D341Med (cell line): ENCODE results near the gene PAPLN.
A peak's percentile ranks its signal among the peaks of the same experiment; 100 is the strongest.

ENCODE experiments used
- DNase-seq: peaks from one replicate; pipeline ENCODE4 v3.0.0; 2012; ENCODE audit warnings: low spot score

The PAPLN gene

DNA sequence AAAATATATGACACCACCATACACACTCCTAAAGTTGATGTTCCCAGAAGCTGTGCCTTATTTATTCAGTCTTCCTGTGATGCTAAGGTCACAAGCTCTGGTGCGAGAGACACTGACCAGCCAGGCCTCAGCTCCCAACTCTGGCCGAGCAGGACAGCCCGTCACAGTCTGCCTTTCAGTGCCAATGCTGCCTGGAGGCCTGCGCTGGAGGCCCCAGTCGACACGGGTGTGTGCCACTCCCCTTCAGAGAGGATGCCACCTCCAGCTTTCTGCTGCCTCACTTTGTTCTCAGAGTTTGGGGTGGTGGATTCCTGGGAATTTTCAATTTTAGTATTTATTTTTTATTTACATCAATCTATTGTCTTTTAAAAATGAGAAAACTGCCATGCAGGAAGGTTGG lies 7.3 kb upstream of the PAPLN start:
- DNase-seq, result no peak

- DNase-seq, result peak; percentile 54
Measured at GRCh38 chr14:73231981-73232851, 5.1 kb upstream of the PAPLN start.

- DNase-seq, result no peak
Measured at GRCh38 chr14:73232984-73233383, 4.3 kb upstream of the PAPLN start.

DNA sequence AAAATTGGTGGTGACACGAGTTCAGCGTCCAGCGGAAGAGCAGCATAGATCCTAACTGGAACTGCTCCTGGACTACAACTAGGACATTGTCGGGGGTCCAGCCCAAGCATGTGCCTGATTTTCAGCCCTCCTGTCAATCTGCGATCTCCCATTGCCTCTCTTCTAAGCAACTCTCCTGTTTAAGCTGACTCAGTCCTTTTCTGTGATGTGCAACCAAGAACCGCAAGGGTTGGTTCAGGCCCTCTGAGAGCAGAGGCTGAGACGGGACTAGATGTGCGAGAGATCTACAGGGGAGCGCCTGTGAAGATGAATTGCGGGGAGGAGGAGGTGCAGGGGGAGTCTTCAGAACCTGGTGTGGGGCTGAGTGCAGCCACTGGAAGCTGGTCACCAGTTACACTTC lies 3.7 kb upstream of the PAPLN start:
- DNase-seq, result no peak

DNA sequence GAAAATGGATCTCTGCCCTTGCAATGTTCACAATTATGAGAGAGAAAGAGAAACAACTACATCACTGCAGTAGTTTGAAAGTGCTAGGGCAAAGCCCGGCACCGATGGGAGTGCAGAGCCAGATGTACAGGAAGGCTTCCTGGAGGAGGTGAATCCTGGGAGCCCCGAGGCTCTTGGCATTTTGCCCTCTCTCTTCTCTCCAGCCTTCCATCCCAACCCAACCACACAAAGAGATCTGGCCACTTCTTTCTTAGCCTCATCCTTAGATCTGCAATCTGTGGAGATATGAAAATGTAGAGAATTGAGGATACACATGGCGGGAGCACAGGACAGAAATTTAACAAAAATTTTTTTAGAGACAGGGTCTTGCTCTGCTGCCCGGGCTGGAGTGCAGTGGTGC lies 3.3 kb upstream of the PAPLN start:
- DNase-seq, result no peak

- no peak for DNase-seq
Measured at GRCh38 chr14:73234586-73235394, 2.5 kb upstream of the PAPLN start.

- peak; percentile 53 for DNase-seq
Measured at GRCh38 chr14:73235531-73236155, 1.7 kb upstream of the PAPLN start.

DNA sequence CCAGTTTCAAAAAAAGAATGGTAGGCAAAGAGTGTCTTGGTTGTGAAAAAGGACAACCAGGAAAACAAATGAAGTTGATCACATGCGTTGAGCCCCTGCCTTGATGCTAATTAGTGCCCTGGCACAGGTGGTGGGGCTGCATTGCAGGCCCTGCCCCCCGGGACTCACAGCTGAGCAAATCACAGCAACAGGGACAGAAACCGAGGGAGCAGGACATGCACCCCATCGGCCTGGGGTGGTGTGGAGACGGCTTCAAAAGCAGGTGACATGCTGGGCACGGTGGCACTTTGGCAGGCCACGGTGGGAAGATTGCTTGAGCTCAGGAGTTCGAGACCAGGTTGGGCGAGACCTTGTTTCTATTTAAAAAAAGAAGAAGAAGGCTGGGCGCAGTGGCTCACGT lies 1.1 kb upstream of the PAPLN start:
- no peak for DNase-seq

GRCh38 chr14:73236752-73237218 lies 521 bp upstream of the PAPLN start:
- DNase-seq, result no peak

GRCh38 chr14:73237786-73238423 lies 599 bp downstream of the PAPLN start:
- peak; percentile 75 for DNase-seq

DNA sequence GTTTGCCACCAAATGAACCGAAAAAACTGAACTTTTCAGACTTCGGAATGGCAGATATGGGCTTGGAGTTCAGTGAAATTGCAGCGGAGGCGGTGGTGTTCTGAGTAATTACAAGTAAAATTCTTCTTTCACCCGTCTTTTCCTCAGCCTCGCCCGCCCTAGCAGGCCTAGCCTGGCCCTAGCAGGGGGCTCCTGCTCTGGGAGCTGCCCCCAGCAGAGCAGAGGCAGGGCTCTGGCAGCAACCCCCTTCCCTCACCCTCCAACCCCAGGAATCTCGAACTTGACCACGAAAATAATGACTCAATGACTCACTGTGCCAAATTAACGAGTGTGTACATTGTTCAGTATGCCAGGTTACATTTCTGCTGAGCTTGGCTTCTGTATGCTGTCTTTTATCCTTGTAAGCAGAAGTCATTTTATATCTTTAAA lies 1.1 kb downstream of the PAPLN start:
- peak; percentile 44 for DNase-seq

DNA sequence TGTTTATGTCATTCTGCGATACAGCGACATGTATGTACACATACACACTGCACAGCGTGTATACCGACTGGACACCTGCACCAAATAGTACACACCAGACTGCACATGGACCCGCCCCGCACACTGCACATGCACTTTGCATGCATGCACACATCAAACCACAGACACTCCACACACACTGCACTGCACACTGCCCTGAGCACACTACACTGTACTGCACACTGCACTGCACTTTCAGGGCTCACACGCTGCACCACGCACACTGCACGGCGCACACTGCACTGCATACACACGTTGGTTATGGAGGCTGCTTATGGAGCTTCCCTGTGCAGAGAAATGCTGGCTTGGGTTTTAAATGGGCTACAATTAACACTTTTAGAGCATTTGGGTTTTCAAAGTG lies 1.6 kb downstream of the PAPLN start:
- no peak for DNase-seq

GRCh38 chr14:73239393-73240241 lies 2.3 kb downstream of the PAPLN start:
- no peak for DNase-seq

DNA sequence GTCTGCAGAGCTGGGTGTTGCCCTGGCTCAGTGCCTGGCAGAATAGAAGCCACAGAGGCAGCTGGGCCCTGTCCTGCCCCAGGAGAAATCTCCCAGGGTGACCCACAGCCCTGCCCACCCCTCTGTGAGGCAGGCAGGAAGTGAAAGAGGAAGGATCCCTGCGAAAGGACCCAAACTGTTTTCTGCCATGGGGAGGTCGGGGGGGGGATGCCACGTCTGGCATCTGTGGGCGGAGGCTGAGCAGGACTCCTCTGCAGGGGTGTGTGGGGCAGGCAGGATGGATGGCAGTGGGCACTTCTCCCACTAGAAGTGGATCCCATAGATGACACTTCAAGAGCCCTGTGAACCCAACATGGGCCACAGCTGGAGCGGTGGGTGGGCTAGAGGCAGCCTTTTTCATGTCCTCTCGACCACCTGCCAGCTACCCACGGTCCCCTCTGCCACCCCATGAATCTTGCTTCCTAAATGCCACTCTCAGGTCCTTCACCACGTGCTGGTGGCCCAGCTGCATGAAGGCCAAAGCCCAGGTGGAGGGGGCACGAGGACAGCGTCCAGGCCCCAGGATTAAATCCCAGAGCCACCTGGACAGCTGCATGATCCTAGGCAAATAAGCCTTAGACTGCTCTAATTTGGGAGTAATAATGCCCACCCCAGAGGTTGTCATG lies 3.6 kb downstream of the PAPLN start:
- DNase-seq, result no peak

- no peak for DNase-seq
Measured at GRCh38 chr14:73241481-73242165, 4.3 kb downstream of the PAPLN start.

- DNase-seq, result peak; percentile 17
Measured at GRCh38 chr14:73242357-73242901, 5.1 kb downstream of the PAPLN start.

GRCh38 chr14:73243341-73243740 lies 6.0 kb downstream of the PAPLN start:
- DNase-seq, result no peak

GRCh38 chr14:73243748-73244147 lies 6.4 kb downstream of the PAPLN start:
- no peak for DNase-seq

DNA sequence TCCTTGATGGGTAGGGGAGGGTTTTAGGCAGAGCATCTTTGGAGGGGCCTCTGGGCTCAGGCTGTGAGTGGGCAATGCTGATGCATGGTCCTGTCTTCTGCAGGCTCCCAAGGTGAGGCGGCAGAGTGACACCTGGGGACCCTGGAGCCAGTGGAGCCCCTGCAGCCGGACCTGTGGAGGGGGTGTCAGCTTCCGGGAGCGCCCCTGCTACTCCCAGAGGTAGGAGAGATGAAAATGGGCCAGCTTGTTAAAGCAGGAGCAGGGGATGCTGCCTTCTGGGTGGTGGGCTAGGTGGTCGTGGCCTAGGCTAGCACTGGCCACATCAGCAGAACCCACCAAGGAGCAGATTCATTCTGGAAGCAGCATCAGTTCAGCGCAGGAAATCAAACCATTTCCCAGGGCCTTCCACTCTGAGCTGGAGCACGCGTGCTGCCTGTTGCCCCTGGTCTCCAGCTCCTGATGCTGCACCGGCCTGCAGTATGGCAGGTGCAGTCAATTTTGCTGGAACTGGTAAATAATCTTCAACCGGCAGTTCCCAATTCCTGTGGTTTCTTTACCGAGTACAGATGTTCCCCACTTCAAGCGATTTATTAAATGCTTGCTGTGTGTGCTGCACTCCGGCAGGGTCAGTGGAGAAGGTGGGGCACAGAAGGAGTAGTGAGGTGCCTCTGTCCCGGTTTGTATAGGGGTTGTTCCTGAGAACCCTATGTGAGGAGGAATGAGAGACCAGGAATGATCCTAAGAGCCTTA lies 7.4 kb downstream of the PAPLN start:
- no peak for DNase-seq
